IPS-NIHi7 (cell line): ENCODE data around the gene DTHD1.

Experiments
- DNase-seq: peaks from one replicate; pipeline ENCODE4 v3.0.0; 2012; ENCODE audit warnings: mixed read lengths; ENCODE audit errors: extremely low spot score

Gene DTHD1

GRCh38 chr4:36269533-36270173 is 11.8 kb upstream of the DTHD1 start:
- DNase-seq, result no peak

- DNase-seq, result no peak
Observed at GRCh38 chr4:36273276-36273675, 8.1 kb upstream of the DTHD1 start.

- DNase-seq, result no peak
Observed at GRCh38 chr4:36274158-36274557, 7.3 kb upstream of the DTHD1 start.

- no peak for DNase-seq
Observed at GRCh38 chr4:36277533-36277932, 3.9 kb upstream of the DTHD1 start.

- no peak for DNase-seq
Observed at GRCh38 chr4:36278789-36279188, 2.6 kb upstream of the DTHD1 start.

- no peak for DNase-seq
Observed at GRCh38 chr4:36280555-36280954, 861 bp upstream of the DTHD1 start.

- no peak for DNase-seq
Observed at GRCh38 chr4:36282503-36283030, 1.2 kb downstream of the DTHD1 start.

- DNase-seq, result no peak
Observed at GRCh38 chr4:36283912-36284465, 2.6 kb downstream of the DTHD1 start.

GRCh38 chr4:36285784-36286480 is 4.5 kb downstream of the DTHD1 start:
- no peak for DNase-seq

- DNase-seq, result no peak
Observed at GRCh38 chr4:36286481-36286871, 5.1 kb downstream of the DTHD1 start.

GRCh38 chr4:36288731-36289426 is 7.5 kb downstream of the DTHD1 start:
- DNase-seq, result no peak

GRCh38 chr4:36290641-36291040 is 9.2 kb downstream of the DTHD1 start:
- no peak for DNase-seq

- DNase-seq, result no peak
Observed at GRCh38 chr4:36292556-36293188, 11.3 kb downstream of the DTHD1 start.

GRCh38 chr4:36301127-36301526 is 19.7 kb downstream of the DTHD1 start:
- DNase-seq, result no peak

- no peak for DNase-seq
Observed at GRCh38 chr4:36303426-36304137, 22.2 kb downstream of the DTHD1 start.

- no peak for DNase-seq
Observed at GRCh38 chr4:36304138-36304681, 22.8 kb downstream of the DTHD1 start.

GRCh38 chr4:36308150-36308549 is 26.7 kb downstream of the DTHD1 start:
- DNase-seq, result no peak

- DNase-seq, result no peak
Observed at GRCh38 chr4:36310216-36310615, 28.8 kb downstream of the DTHD1 start.

GRCh38 chr4:36310793-36311192 is 29.4 kb downstream of the DTHD1 start:
- DNase-seq, result no peak

GRCh38 chr4:36312511-36312910 is 31.1 kb downstream of the DTHD1 start:
- no peak for DNase-seq

GRCh38 chr4:36313301-36313700 is 31.9 kb downstream of the DTHD1 start:
- no peak for DNase-seq
